OCI-LY3 (cell line): Measurements from ENCODE around the gene LRRC3B.

Experiments
- H2AFZ ChIP-seq: fragments of 200-600, 300-600 bp; shearing (Covaris generic); 2 replicates; pipeline ENCODE4 v1.6.0; 2014; ENCODE audit warnings: antibody characterized with exemption, low read depth, low read length
- H3K27ac ChIP-seq: fragments of 200-600, 300-600 bp; sonication (generic); 2 replicates; pipeline ENCODE4 v1.5.1; 2014; ENCODE audit warnings: mild to moderate bottlenecking, low read length, moderate library complexity, mixed read lengths
- H3K27me3 ChIP-seq: fragments of 200-600, 300-600 bp; sonication (generic); 2 replicates; pipeline ENCODE4 v1.6.1; 2014; ENCODE audit warnings: low read depth, low read length, mixed read lengths
- H3K36me3 ChIP-seq: fragments of 200-600, 300-600 bp; sonication (generic); replicated peaks from 2 replicates; pipeline ENCODE3; 2014; ENCODE audit warnings: low read depth, low read length, mixed read lengths
- H3K4me1 ChIP-seq: fragments of 300-600, 200-600 bp; sonication (generic); 2 replicates; pipeline ENCODE4 v1.6.1; 2014; ENCODE audit warnings: low read length, mixed read lengths
- H3K4me2 ChIP-seq: fragments of 200-600, 300-600 bp; sonication (generic); 2 replicates; pipeline ENCODE4 v1.6.1; 2014; ENCODE audit warnings: low read length, mixed read lengths
- H3K4me3 ChIP-seq: fragments of 300-600, 200-600 bp; sonication (generic); 2 replicates; pipeline ENCODE4 v1.5.1; 2014; ENCODE audit warnings: antibody characterized with exemption, mild to moderate bottlenecking, low read length, moderate library complexity
- H3K79me2 ChIP-seq: fragments of 300-600, 200-600 bp; shearing (Covaris generic); 2 replicates; pipeline ENCODE4 v1.6.1; 2014; ENCODE audit warnings: mild to moderate bottlenecking, low read length, mixed read lengths
- H3K9ac ChIP-seq: fragments of 300-600, 200-600 bp; shearing (Covaris generic); 2 replicates; pipeline ENCODE4 v1.6.0; 2014; ENCODE audit warnings: mild to moderate bottlenecking, low read length, moderate library complexity
- H3K9me3 ChIP-seq: fragments of 200-600, 300-600 bp; shearing (Covaris generic); 2 replicates; pipeline ENCODE4 v1.6.1; 2014; ENCODE audit warnings: low read length, mixed read lengths; ENCODE audit not compliant: insufficient read depth
- H4K20me1 ChIP-seq: fragments of 200-600, 300-600 bp; sonication (generic); 2 replicates; pipeline ENCODE4 v1.6.1; 2016; ENCODE audit warnings: low read length, mixed read lengths; ENCODE audit not compliant: insufficient read depth
- EZH2phosphoT487 ChIP-seq: fragments of 200-600 bp; shearing (Covaris generic); IDR thresholded peaks from 2 replicates; pipeline ENCODE4 v1.6.1; 2018; ENCODE audit warnings: antibody characterized with exemption, mixed run types, low read depth
- TF ChIP-seq, protein P1 (sequence below): fragments of 200-600, 300-600 bp; sonication (generic); IDR thresholded peaks from 2 replicates; pipeline ENCODE4 v1.5.1; 2014; ENCODE audit warnings: antibody characterized with exemption, low read length, low read depth

Gene LRRC3B

DNA sequence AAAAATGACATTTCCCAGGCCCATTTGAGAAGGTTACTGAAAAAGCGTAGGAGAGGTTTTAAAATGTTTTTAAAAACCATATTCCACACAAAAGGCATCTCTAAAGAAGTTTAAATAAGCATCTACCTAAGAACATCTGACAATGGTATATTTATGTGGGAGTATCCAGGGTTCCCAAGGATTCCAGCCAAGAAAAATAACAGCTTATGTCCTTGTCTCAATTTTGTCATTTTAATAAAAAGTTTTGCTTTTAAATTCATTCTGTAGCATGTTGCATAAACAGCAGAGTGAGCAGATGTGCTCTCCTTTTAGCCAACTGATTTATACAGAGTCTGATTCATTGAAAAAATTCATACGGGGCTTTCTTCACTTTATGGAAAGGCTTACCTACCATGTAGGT lies 129.9 kb downstream of the LRRC3B start:
- no peaks in the 10 kb centered on the region for H4K20me1 ChIP-seq

DNA sequence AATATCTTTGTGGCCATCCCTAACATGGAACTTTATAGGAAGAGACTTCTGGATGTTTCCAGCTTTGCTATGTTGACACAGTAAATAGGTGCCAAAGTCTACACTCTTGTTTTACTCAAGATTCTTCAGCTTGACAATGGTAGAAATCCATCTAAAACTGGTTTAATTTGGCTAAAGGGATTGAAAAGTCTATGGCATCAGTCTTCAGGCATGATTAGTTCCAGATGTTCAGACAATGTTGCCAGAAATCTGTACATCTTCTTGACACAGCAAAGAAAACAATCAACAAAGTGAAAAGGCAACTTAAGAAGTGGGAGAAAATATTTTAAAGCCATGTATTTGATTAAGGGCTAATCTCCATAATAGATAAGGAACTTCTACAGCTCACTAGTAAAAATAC lies 130.5 kb downstream of the LRRC3B start:
- no peaks in the 10 kb centered on the region for H3K9me3 ChIP-seq
- no peaks in the 10 kb centered on the region for H4K20me1 ChIP-seq
- H3K27ac ChIP-seq: no peak overlapping the region
- H3K79me2 ChIP-seq: no peaks in the 10 kb centered on the region
- no peak overlapping the region for H3K9ac ChIP-seq
- H3K36me3 ChIP-seq: no peaks in the 10 kb centered on the region
- H3K4me3 ChIP-seq: no peak overlapping the region
- H3K4me1 ChIP-seq: no peaks in the 10 kb centered on the region
- no peak overlapping the region for H2AFZ ChIP-seq
- H3K4me2 ChIP-seq: no peak overlapping the region
- H3K27me3 ChIP-seq: no peaks in the 10 kb centered on the region
- TF ChIP-seq, protein P1, sequence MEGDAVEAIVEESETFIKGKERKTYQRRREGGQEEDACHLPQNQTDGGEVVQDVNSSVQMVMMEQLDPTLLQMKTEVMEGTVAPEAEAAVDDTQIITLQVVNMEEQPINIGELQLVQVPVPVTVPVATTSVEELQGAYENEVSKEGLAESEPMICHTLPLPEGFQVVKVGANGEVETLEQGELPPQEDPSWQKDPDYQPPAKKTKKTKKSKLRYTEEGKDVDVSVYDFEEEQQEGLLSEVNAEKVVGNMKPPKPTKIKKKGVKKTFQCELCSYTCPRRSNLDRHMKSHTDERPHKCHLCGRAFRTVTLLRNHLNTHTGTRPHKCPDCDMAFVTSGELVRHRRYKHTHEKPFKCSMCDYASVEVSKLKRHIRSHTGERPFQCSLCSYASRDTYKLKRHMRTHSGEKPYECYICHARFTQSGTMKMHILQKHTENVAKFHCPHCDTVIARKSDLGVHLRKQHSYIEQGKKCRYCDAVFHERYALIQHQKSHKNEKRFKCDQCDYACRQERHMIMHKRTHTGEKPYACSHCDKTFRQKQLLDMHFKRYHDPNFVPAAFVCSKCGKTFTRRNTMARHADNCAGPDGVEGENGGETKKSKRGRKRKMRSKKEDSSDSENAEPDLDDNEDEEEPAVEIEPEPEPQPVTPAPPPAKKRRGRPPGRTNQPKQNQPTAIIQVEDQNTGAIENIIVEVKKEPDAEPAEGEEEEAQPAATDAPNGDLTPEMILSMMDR: no peak
- no peak for TF ChIP-seq EZH2phosphoT487

More for the DNA sequence above, 129.9 kb downstream of the LRRC3B start:
- H3K36me3 ChIP-seq: no peaks in the 10 kb centered on the region
- H3K4me1 ChIP-seq: no peaks in the 10 kb centered on the region
- no peak overlapping the region for H3K9ac ChIP-seq
- no peaks in the 10 kb centered on the region for H3K27me3 ChIP-seq
- no peak overlapping the region for H2AFZ ChIP-seq
- H3K4me3 ChIP-seq: no peak overlapping the region
- no peaks in the 10 kb centered on the region for H3K79me2 ChIP-seq
- no peak overlapping the region for H3K4me2 ChIP-seq
- TF ChIP-seq EZH2phosphoT487: no peak
- TF ChIP-seq, protein P1: no peak
- no peaks in the 10 kb centered on the region for H3K9me3 ChIP-seq
- H3K27ac ChIP-seq: no peak overlapping the region

DNA sequence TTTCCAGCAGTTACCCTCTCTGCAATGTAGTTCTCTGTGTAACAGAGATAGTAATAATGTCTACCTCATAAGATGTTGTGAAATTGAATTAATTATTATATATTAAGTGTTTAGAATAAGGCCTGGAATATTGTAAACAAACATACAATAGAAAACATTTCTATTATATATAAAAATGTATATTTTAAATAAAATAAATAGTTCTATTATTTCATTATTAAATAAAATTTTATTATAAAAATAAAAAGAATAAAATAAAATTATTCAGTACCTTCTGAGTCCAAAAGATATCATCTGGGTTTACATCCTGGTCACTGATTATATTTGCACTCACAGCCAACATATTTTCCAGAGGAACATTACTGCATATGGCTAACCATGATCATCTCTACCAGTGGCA lies 135.4 kb downstream of the LRRC3B start:
- Histone ChIP-seq H3K9ac (no peak overlapping the region), H3K27ac (no peak overlapping the region), H2AFZ (no peak overlapping the region), H3K27me3 (no peaks in the 10 kb centered on the region), H3K79me2 (no peaks in the 10 kb centered on the region), H4K20me1 (no peaks in the 10 kb centered on the region), H3K4me3 (no peak overlapping the region), H3K4me1 (no peaks in the 10 kb centered on the region), H3K9me3 (no peaks in the 10 kb centered on the region), H3K4me2 (no peak overlapping the region), H3K36me3 (no peaks in the 10 kb centered on the region)
- no peak for TF ChIP-seq EZH2phosphoT487
- TF ChIP-seq, protein P1: no peak
